Femur (tissue), 1 donor: Measurements from ENCODE around the gene DIPK1A.

Experiments
- DNase-seq: peaks from one replicate; pipeline ENCODE4 v3.0.0-alpha.2; 2017

Gene DIPK1A

DNA sequence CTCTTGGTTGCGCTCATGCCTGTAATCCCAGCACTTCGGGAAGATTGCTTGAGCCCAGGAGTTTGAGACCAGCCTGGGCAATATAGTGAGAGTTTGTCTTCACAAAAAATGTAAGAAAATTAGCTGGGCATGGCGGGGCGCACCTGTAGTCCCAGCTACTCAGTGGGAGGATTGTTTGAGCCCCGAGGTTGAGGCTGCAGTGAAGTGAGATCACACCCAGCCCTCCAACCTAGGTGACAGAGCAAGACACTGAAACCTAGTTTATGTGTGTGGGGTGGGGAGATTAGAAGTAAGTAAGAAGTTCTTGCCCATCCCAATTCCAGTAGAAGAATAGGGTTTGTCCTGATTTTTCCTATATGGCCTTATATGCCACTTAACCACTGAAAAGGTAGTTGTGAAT, 127.4 kb downstream of the DIPK1A start:
- no peak for DNase-seq

GRCh38 chr1:92832537-92833114, 128.6 kb downstream of the DIPK1A start:
- no peak for DNase-seq

DNA sequence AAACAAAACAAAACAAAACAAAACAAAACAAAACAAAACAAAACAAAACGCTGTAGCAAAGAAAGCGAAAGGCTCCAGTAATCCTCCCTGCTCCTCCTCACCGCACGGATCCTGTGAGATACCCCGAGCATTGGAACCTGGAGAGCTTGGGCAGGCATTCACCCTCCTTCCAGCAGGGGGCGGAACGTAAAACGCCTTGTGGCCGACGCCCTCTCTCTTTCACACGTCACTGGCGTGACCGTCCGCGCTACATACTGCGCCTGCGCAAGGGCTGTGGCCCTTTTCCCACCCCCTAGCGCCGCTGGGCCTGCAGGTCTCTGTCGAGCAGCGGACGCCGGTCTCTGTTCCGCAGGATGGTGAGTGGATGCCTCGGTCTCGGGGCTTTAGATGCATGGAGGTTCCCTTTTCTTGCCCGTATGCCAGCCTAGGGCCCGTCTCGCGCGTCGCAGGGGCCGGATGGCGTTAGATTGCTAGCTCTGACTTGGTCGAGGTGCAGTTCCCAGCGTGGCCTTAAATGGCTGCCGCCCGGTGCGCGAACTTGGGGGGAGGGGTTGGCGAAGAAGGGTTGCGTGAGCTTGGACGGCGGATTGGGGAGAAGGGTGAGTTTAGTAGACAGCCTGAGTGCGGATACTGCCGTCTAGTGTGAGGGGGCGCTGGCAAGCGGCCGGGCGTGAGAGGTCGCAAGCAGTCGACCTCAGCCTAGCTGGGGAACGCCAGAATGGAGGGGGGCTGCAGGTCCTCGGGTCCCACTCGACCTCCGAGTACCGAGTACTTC, 129.3 kb downstream of the DIPK1A start, which contains the start of gene RPL5:
TSS of gene RPL5 (plus strand) at position 279 of the 775 bp plus-strand sequence. CDS start at position 354, 75 bp downstream.
- peak; percentile 98 for DNase-seq

- peak; percentile 21 for DNase-seq
Observed at GRCh38 chr1:92831368-92831761, 129.9 kb downstream of the DIPK1A start.

GRCh38 chr1:92826792-92827191, 134.5 kb downstream of the DIPK1A start:
- DNase-seq, result no peak

DNA sequence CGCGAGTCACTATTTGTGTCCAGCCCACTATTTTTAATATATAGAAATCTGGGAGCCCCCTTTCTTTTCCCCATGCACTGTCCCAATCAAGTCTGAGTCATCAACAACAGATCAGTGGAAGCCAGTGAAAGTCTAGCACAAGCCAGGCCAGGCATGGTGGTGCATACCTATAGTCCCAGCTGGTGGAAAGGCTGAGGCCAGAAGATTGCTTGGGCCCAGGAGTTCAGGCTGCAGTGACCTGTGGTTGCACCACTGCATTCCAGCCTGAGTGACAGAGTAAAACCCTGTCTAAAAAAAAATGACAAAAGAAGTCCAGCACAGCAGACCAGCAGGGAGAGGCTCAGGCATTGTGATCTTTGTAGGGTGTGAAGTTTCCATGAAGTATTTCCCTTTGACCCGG, 138.4 kb downstream of the DIPK1A start:
- DNase-seq, result no peak

GRCh38 chr1:92820551-92820950, 140.7 kb downstream of the DIPK1A start:
- no peak for DNase-seq

- no peak for DNase-seq
Observed at GRCh38 chr1:92820024-92820423, 141.2 kb downstream of the DIPK1A start.

DNA sequence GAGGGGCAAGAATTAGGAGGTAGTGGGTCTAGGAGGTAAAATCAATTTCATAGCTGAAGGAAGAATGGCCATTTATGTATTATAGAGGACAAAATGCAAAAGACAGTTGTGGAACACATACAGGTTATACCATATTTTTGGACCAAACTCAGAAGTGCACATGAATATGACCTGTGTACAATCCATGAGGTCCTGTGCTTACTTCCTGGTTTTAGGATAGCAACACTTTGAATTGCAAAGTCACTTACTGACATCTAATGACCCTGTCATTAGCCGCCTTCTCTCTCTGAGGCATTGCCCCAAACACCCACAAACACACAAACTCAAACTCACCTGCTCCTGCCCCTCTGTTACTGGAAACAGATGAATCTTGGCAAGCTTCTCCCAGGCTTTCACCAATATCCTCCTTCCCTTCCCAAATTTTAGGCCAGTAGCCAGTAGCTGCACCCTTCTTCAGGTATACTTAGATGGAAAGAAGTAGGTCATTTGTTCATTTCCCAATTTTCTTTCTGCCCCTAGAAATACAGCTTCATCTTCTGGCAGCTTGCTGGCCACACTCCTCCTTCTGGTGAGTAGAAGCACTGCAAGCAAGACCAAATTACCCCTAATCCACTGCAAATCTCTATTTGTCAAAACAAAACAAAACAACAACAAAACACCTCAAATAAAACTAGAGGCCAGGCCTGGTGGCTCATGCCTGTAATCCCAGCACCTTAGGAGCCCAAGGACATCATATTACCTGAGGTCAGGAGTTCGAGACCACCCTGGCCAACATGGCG, 143.1 kb downstream of the DIPK1A start:
- peak; percentile 21 for DNase-seq

GRCh38 chr1:92817137-92817697, 144.0 kb downstream of the DIPK1A start:
- no peak for DNase-seq

- no peak for DNase-seq
Observed at GRCh38 chr1:92816732-92817131, 144.5 kb downstream of the DIPK1A start.

- no peak for DNase-seq
Observed at GRCh38 chr1:92808381-92808780, 152.9 kb downstream of the DIPK1A start.

DNA sequence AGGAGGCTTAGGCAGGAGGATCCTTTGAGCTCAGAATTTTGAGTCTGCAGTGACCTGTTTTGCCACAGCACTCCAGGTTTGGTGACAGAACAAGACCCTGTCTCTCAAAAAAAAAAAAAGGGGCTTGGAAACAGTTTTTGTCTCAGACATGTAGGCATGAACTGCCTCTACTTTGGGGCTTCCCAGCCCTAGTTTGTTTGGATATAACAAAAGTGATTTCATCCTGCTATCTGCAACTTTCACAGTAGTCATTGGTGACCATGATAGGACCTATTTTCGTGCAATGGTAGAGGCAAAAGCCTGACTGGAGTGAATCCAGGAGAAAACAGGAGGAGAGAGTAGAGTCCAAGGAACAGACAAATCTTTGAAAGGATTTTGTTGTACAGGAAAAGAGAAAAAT, 156.0 kb downstream of the DIPK1A start:
- DNase-seq, result no peak

- DNase-seq, result peak; percentile 41
Observed at GRCh38 chr1:92804721-92805201, 156.5 kb downstream of the DIPK1A start.

DNA sequence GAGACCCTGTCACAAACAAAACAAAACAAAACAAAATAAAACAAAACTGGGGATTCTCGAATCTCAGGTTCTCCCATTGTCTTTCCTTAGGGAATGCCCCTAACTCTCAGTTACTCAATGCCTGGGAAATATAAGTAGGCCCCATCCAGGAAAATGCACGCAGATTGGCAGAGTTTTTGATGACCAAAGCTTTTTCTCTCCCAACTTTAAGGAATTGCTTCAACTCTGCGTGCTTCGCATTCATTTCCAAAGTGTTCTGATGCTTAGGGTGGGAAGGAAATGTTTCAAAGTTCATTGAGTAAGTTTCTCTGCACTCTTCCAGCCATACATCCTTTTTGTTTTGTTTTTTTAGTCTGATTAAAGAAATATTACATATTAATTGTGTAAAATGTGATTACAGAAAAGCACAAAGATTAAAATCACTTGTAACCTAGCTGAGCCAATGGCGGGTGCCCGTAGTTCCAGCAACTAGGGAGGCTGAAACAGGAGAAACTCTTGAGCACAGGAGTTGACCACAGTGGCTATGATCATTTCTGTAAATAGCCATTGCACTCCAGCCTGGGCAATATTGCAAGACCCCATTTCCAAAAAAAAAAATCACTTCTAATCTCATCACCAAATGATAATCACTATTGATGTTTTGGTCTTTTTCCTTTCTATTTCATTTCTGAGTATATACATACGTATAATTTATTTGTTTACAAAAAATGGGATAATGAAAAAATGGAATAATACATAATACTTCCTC, 157.9 kb downstream of the DIPK1A start:
- no peak for DNase-seq

GRCh38 chr1:92797961-92798360, 163.3 kb downstream of the DIPK1A start:
- DNase-seq, result no peak

- DNase-seq, result no peak
Observed at GRCh38 chr1:92797297-92797696, 164.0 kb downstream of the DIPK1A start.

DNA sequence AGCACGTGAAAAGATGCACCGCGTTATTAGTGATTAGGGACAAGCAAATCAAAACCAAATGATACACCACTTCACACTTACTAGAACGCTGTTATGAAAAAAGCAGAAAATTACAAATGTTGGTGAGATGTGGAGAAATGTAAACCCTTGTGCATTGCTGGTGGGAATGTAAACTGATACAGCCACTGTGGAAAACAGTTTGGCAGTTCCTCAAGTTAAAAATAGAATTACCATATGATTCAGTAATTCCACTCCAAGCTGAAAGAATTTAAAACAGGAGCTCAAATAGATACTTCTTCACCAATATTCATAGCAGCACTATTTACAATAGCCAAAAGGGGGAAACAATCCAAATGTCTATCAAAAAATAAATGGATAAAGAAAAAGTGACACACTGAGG, 166.1 kb downstream of the DIPK1A start:
- no peak for DNase-seq

DNA sequence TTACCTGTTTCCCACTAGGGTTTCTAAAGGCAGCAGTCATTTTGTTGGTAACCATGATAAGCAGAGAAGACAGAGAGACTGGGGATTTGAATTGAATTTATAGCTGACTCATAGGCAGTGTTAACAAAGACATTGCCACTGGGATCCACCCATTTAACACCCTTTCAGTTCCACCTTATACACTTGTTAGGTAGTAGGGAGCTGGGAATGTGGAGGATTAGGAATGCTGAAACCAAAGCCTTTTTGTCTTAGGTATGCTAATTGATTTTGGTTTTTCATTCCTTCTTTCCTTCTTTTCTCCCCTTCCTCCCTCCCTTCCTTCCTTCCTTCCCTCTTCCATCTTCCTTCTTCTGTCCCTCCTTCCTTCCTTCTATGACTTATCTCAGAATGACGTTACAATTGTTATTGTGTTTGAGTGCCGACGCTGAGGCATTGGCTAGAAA, 168.9 kb downstream of the DIPK1A start:
- no peak for DNase-seq
